Esophagus (tissue), 2 donors: Measurements from ENCODE around the gene PODXL2. TPM values are rescaled to one million over a fixed set of nuclear protein-coding genes. Genes with fewer than 3 reads are reported as not detected.

Experiments used
- H3K27ac ChIP-seq, 2 donors: one replicate each; pipeline ENCODE4 v1.5.1; 2013; ENCODE audit warnings: low read depth in 2 of 2, mild to moderate bottlenecking in 2 of 2, inconsistent platforms in 1 of 2, low read length in 1 of 2, moderate library complexity in 1 of 2
- H3K27me3 ChIP-seq, 2 donors: one replicate each; pipeline ENCODE4 v1.6.1; 2013; ENCODE audit warnings: low read length in 2 of 2, control low read depth in 1 of 2, mild to moderate bottlenecking in 1 of 2; ENCODE audit not compliant: insufficient read depth in 2 of 2, control insufficient read depth in 1 of 2
- H3K36me3 ChIP-seq, 2 donors: one replicate each; pipeline ENCODE4 v1.6.1; 2013; ENCODE audit warnings: low read length in 1 of 2; ENCODE audit not compliant: control insufficient read depth in 2 of 2, insufficient read depth in 2 of 2
- H3K4me1 ChIP-seq, 2 donors: one replicate each; pipeline ENCODE4 v1.6.1; 2013; ENCODE audit warnings: low read length in 1 of 2; ENCODE audit not compliant: control insufficient read depth in 2 of 2, insufficient read depth in 2 of 2
- H3K4me3 ChIP-seq, 2 donors: one replicate each; pipeline ENCODE4 v1.5.1; 2013; ENCODE audit warnings: low read length in 2 of 2, mild to moderate bottlenecking in 2 of 2, low read depth in 1 of 2, moderate library complexity in 1 of 2
- H3K9me3 ChIP-seq, 2 donors: one replicate each; pipeline ENCODE4 v1.6.1; 2013; ENCODE audit warnings: mild to moderate bottlenecking in 2 of 2, low read depth in 1 of 2, low read length in 1 of 2, moderate library complexity in 1 of 2; ENCODE audit not compliant: control insufficient read depth in 2 of 2, insufficient read depth in 1 of 2
- WGBS, 2 donors: extraction: QIAGEN DNeasy Blood & Tissue Kit; methylation state at CpG; one replicate each; pipeline ENCODE4 v1.1.7; 2013; 5-methylcytosine and 5-hydroxymethylcytosine counted together
- polyA plus RNA-seq, 2 donors: library from polyadenylated mRNA; stranded (reverse); fragments of 200-250 nt; gene quantifications; one replicate each; pipeline ENCODE4 v1.2.3, GENCODE V29; 2013
- donor health status: healthy with polysubstance abuse.
- donor health status: Bipolar disorder and iron deficiency.

Gene PODXL2
- polyA plus RNA-seq, 2 donors, result 2.5 to 3.6 TPM

GRCh38 chr3:127665165-127665564 lies 36.2 kb downstream of the PODXL2 start:
- H3K4me3 ChIP-seq, result no peak overlapping the region
- no peaks in the 10 kb centered on the region for H3K9me3 ChIP-seq
- no peak overlapping the region for H3K27ac ChIP-seq
- WGBS, 2 donors, result 78 to 80% methylated on average over 2 of the region's 2 CpGs
- no peaks in the 10 kb centered on the region for H3K4me1 ChIP-seq
- no peaks in the 10 kb centered on the region for H3K27me3 ChIP-seq
- H3K36me3 ChIP-seq, result no peaks in the 10 kb centered on the region

DNA sequence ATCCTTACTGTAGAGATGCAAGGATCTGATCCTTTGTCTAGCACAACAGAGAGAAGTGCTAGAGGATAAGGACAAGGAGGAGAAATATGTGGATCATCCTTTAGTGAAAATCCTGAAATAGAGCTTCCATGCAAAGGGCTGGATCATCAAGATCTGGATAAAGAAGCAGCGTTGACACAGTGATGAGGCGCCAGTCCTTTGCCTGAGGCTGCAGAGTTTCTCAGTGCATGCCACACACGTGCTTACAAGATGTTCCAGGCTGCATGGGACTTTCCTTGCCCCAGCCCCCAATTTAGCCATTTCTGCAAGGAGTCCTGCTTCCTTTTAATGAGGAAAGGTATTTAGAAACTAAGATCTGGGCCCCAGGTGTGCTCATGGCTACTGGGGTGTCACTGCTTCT lies 36.6 kb downstream of the PODXL2 start:
- 75 to 82% methylated on average over 3 of the region's 3 CpGs for WGBS, 2 donors
- no peaks in the 10 kb centered on the region for H3K27me3 ChIP-seq
- no peak overlapping the region for H3K27ac ChIP-seq
- no peaks in the 10 kb centered on the region for H3K4me1 ChIP-seq
- no peaks in the 10 kb centered on the region for H3K9me3 ChIP-seq
- no peak overlapping the region for H3K4me3 ChIP-seq
- no peaks in the 10 kb centered on the region for H3K36me3 ChIP-seq

DNA sequence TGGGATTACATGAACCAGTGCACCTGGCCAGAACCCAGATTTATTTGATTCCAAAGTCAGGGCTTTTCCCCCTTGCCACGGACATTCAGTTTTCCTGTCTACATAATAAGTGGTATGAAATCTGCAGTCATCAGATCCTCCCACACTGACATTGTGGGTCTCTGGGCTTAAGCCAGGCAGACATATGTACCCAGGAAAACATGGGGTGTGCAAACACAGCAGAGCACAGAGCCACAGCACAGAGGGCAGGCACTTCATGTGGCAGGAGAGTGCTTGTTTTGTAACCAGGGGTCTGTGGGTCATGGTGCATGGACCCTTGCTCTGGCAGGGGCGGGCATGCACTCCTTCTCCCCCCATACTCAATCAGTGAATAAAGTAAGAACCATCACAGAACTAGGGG lies 37.7 kb downstream of the PODXL2 start:
- H3K9me3 ChIP-seq, result no peaks in the 10 kb centered on the region
- H3K4me1 ChIP-seq, result peaks cover 0 to 4% of the 10 kb centered on the region in 2 donors
- WGBS, 2 donors, result 88% methylated on average over 2 of the region's 2 CpGs
- H3K27me3 ChIP-seq, result no peaks in the 10 kb centered on the region
- H3K27ac ChIP-seq, result no peak overlapping the region
- H3K36me3 ChIP-seq, result no peaks in the 10 kb centered on the region
- H3K4me3 ChIP-seq, result no peak overlapping the region

GRCh38 chr3:127667119-127667681 lies 38.2 kb downstream of the PODXL2 start:
- no peak overlapping the region for H3K27ac ChIP-seq
- 85 to 88% methylated on average over 6 of the region's 6 CpGs for WGBS, 2 donors
- no peaks in the 10 kb centered on the region for H3K9me3 ChIP-seq
- H3K4me1 ChIP-seq, result peaks cover 0 to 6% of the 10 kb centered on the region in 2 donors
- H3K4me3 ChIP-seq, result no peak overlapping the region
- H3K36me3 ChIP-seq, result no peaks in the 10 kb centered on the region
- no peaks in the 10 kb centered on the region for H3K27me3 ChIP-seq

DNA sequence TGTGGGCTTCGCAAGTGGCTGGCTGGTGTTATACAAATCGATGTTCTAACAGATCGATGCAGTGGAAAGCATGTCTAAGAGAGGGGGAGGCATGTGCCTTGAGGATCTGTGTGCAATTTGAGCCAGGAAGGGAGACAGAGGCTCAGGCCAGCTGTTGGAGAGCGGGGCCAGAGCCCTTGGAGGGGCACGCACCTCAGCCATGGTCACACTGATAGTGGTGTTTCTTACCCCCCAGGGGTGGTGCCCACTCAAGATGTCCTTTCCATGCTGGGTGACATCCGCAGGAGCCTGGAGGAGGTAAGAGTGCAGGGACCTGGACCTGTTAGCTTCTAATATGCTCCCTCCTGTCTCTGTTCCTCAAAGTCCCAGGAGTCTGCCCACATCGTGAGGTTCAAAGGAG lies 39.9 kb downstream of the PODXL2 start:
- H3K36me3 ChIP-seq, result no peaks in the 10 kb centered on the region
- H3K4me1 ChIP-seq, result peaks cover 0 to 9% of the 10 kb centered on the region in 2 donors
- H3K9me3 ChIP-seq, result no peaks in the 10 kb centered on the region
- H3K4me3 ChIP-seq, result no peak overlapping the region
- WGBS, 2 donors, result 95 to 97% methylated on average over 7 of the region's 7 CpGs
- no peaks in the 10 kb centered on the region for H3K27me3 ChIP-seq
- no peak overlapping the region for H3K27ac ChIP-seq

- H3K36me3 ChIP-seq, result no peaks in the 10 kb centered on the region
- no peaks in the 10 kb centered on the region for H3K27me3 ChIP-seq
- H3K9me3 ChIP-seq, result no peaks in the 10 kb centered on the region
- WGBS, 2 donors, result 91 to 92% methylated on average over 9 to 14 of the region's 14 CpGs
- peaks cover 0 to 12% of the 10 kb centered on the region in 2 donors for H3K4me1 ChIP-seq
- H3K27ac ChIP-seq, result no peak overlapping the region
- H3K4me3 ChIP-seq, result no peak overlapping the region
Observed at GRCh38 chr3:127669541-127670228, 40.7 kb downstream of the PODXL2 start.

DNA sequence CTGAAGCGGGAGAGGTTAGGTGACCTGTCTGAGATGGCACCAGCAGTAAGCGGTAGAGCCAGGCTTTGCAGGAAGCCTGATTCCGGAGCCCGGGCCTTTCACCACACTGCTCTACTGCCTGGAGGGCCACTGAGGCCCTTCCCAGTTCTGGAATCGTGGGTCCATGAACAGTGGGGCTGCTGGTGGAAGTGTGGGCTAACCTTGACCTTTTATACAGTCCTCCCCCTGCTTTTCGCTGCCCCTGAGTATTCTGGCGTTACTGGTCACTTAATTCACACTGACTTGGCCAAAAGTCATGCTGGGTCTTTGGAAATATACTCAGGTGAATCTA lies 41.2 kb downstream of the PODXL2 start:
- H3K36me3 ChIP-seq, result no peaks in the 10 kb centered on the region
- WGBS, 2 donors, result 95 to 96% methylated on average over 7 of the region's 7 CpGs
- H3K4me3 ChIP-seq, result no peak overlapping the region
- H3K4me1 ChIP-seq, result peaks cover 0 to 12% of the 10 kb centered on the region in 2 donors
- no peak overlapping the region for H3K27ac ChIP-seq
- H3K9me3 ChIP-seq, result no peaks in the 10 kb centered on the region
- H3K27me3 ChIP-seq, result no peaks in the 10 kb centered on the region

- H3K9me3 ChIP-seq, result no peaks in the 10 kb centered on the region
- H3K36me3 ChIP-seq, result peaks cover 0 to 2% of the 10 kb centered on the region in 2 donors
- H3K4me3 ChIP-seq, result no peak overlapping the region
- H3K27ac ChIP-seq, result no peak overlapping the region
- H3K27me3 ChIP-seq, result no peaks in the 10 kb centered on the region
- H3K4me1 ChIP-seq, result peaks cover 0 to 16% of the 10 kb centered on the region in 2 donors
- WGBS, 2 donors, result 93 to 98% methylated on average over 18 to 20 of the region's 20 CpGs
Observed at GRCh38 chr3:127670761-127671522, 42.0 kb downstream of the PODXL2 start.

DNA sequence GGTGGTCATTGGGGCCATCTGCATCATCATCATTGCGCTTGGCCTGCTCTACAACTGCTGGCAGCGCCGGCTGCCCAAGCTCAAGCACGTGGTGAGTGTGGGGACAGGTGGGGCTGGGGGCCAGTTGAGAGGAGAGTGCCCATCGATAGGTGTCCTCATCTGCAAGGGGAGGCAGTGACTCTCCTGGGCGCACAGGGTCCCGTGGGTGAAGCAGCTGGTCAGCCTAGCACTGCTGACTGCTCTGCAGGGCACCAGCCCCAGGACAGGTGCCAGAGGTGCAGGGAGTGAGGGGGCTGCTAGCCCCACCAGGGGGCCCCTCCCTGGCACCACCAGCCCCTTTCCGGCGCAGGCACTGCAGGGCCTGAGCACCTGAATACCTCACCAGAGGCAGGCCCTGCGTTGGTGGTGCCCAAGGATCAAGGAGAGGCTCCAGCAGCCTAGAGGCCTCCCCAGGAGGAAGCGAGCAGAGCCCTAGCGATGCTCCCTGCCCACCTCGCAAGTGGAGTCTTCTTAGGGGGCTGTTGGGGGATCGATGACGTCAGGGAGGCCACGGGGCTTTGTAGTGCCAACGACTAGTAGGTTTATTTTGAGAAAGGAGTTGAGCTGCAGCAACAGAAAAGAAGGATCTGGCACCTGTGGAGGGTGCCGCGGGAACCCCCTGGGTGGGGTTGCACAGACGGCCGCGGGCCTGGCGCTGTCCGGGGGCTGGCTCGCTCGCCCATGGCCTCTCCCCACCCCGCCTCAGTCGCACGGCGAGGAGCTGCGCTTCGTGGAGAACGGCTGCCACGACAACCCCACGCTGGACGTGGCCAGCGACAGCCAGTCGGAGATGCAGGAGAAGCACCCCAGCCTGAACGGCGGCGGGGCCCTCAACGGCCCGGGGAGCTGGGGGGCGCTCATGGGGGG lies 42.8 kb downstream of the PODXL2 start:
- Histone ChIP-seq H3K4me1 (peaks cover 0 to 18% of the 10 kb centered on the region in 2 donors), H3K27ac (peak overlapping the region; percentile 73 to 85), H3K9me3 (no peaks in the 10 kb centered on the region), H3K36me3 (peaks cover 0 to 11% of the 10 kb centered on the region in 2 donors), H3K27me3 (no peaks in the 10 kb centered on the region), H3K4me3 (peak overlapping the region; percentile 63 to 75)
- 20 to 22% methylated on average over 38 to 44 of the region's 44 CpGs for WGBS, 2 donors
